ENCODE measurements around the gene ALS2CL.

The ALS2CL gene

GRCh38 chr3:46677411-46677726, 16.1 kb downstream of the ALS2CL start:
- DNase-seq, result no peak

- no peak for DNase-seq
Observed at GRCh38 chr3:46676601-46677410, 16.7 kb downstream of the ALS2CL start.

GRCh38 chr3:46675843-46676567, 17.5 kb downstream of the ALS2CL start:
- DNase-seq, result no peak

GRCh38 chr3:46675426-46675825, 18.1 kb downstream of the ALS2CL start:
- no peak for DNase-seq

- DNase-seq, result no peak
Observed at GRCh38 chr3:46674031-46674845, 19.2 kb downstream of the ALS2CL start.

GRCh38 chr3:46673151-46674030, 20.1 kb downstream of the ALS2CL start:
- DNase-seq, result no peak

- no peak for DNase-seq
Observed at GRCh38 chr3:46672349-46672695, 21.2 kb downstream of the ALS2CL start.

GRCh38 chr3:46671541-46672348, 21.7 kb downstream of the ALS2CL start:
- no peak for DNase-seq

GRCh38 chr3:46670891-46671427, 22.5 kb downstream of the ALS2CL start:
- DNase-seq, result no peak

GRCh38 chr3:46670000-46670890, 23.2 kb downstream of the ALS2CL start:
- DNase-seq, result no peak

GRCh38 chr3:46669191-46669999, 24.1 kb downstream of the ALS2CL start:
- DNase-seq, result no peak

- no peak for DNase-seq
Observed at GRCh38 chr3:46668591-46668990, 24.9 kb downstream of the ALS2CL start.

- DNase-seq, result no peak
Observed at GRCh38 chr3:46668116-46668515, 25.4 kb downstream of the ALS2CL start.

GRCh38 chr3:46667657-46668056, 25.8 kb downstream of the ALS2CL start:
- no peak for DNase-seq

- no peak for DNase-seq
Observed at GRCh38 chr3:46667061-46667621, 26.3 kb downstream of the ALS2CL start.

GRCh38 chr3:46666453-46666845, 27.0 kb downstream of the ALS2CL start:
- no peak for DNase-seq

GRCh38 chr3:46665763-46666452, 27.6 kb downstream of the ALS2CL start:
- no peak for DNase-seq

GRCh38 chr3:46664971-46665762, 28.3 kb downstream of the ALS2CL start:
- DNase-seq, result no peak
